ENCODE measurements around the gene TLE6.

The TLE6 gene

GRCh38 chr19:2945575-2946184 lies 31.7 kb upstream of the TLE6 start:
- no peaks in the 10 kb centered on the region for H3K9me2 ChIP-seq (replicated peaks; ENCODE audit: insufficient read depth, low read length)
- no peaks in the 10 kb centered on the region for H3K36me3 ChIP-seq (replicated peaks; ENCODE audit: insufficient read depth, low read length)
- H3K27me3 ChIP-seq (replicated peaks; ENCODE audit: insufficient read depth, low read length), result peaks cover 94% of the 10 kb centered on the region
- H3K4me2 ChIP-seq (ENCODE audit: low read depth, low read length), result no peak overlapping the region
- H3K27ac ChIP-seq (ENCODE audit: low read length), result no peak overlapping the region
- H3F3A ChIP-seq (ENCODE audit: insufficient read depth, low read length), result no peaks in the 10 kb centered on the region
- TF ChIP-seq CTCF (IDR thresholded peaks at IDR 0.05; ENCODE audit: low read length), result no peak
- TF ChIP-seq EZH2 (optimal IDR thresholded peaks at IDR 0.05; ENCODE audit: low read depth, low read length), result no peak
- TF ChIP-seq EZH2phosphoT487 (IDR thresholded peaks at IDR 0.05; ENCODE audit: low read length), result no peak
- no peaks in the 10 kb centered on the region for H3K4me1 ChIP-seq (ENCODE audit: low read length)
- no peak overlapping the region for H3K9ac ChIP-seq (ENCODE audit: low read length)
- DNase-seq, result no peak
- no peaks in the 10 kb centered on the region for H4K20me1 ChIP-seq (ENCODE audit: insufficient read depth, low read length)
- H2AFZ ChIP-seq (ENCODE audit: low read length), result no peak overlapping the region
- H3K79me2 ChIP-seq (ENCODE audit: low read length), result no peaks in the 10 kb centered on the region
- no peak overlapping the region for H3K4me3 ChIP-seq (ENCODE audit: low read length)
- H3K9me3 ChIP-seq (replicated peaks; ENCODE audit: insufficient read depth, low read length), result no peaks in the 10 kb centered on the region

- Histone ChIP-seq H3K27me3 (replicated peaks; ENCODE audit: insufficient read depth, low read length) (peaks cover 75% of the 10 kb centered on the region), H3K27ac (ENCODE audit: low read length) (no peak overlapping the region), H3K4me3 (ENCODE audit: low read length) (peak overlapping the region; percentile 62), H3K9ac (ENCODE audit: low read length) (peak overlapping the region; percentile 5; the same call in 1 of the 2 replicates), H3K4me1 (ENCODE audit: low read length) (0 out of 2 replicates have a peak, but pooled peaks cover 2% of the 10 kb centered on the region), H3K36me3 (replicated peaks; ENCODE audit: insufficient read depth, low read length) (no peaks in the 10 kb centered on the region), H3K9me3 (replicated peaks; ENCODE audit: insufficient read depth, low read length) (no peaks in the 10 kb centered on the region), H2AFZ (ENCODE audit: low read length) (peak overlapping the region; percentile 77), H3K4me2 (ENCODE audit: low read depth, low read length) (peak overlapping the region; percentile 58), H4K20me1 (ENCODE audit: insufficient read depth, low read length) (no peaks in the 10 kb centered on the region), H3K79me2 (ENCODE audit: low read length) (no peaks in the 10 kb centered on the region), H3K9me2 (replicated peaks; ENCODE audit: insufficient read depth, low read length) (no peaks in the 10 kb centered on the region), H3F3A (ENCODE audit: insufficient read depth, low read length) (no peaks in the 10 kb centered on the region)
- no peak for TF ChIP-seq EZH2 (optimal IDR thresholded peaks at IDR 0.05; ENCODE audit: low read depth, low read length)
- TF ChIP-seq CTCF (IDR thresholded peaks at IDR 0.05; ENCODE audit: low read length), result no peak
- no peak for TF ChIP-seq EZH2phosphoT487 (IDR thresholded peaks at IDR 0.05; ENCODE audit: low read length)
- no peak for DNase-seq
Measured at GRCh38 chr19:2949939-2950285, 27.5 kb upstream of the TLE6 start.

- H3K4me2 ChIP-seq (ENCODE audit: low read depth, low read length), result peak overlapping the region; percentile 58
- H3K4me1 ChIP-seq (ENCODE audit: low read length), result 0 out of 2 replicates have a peak, but pooled peaks cover 2% of the 10 kb centered on the region
- no peaks in the 10 kb centered on the region for H3K79me2 ChIP-seq (ENCODE audit: low read length)
- peak overlapping the region; percentile 62 for H3K4me3 ChIP-seq (ENCODE audit: low read length)
- H3K9me3 ChIP-seq (replicated peaks; ENCODE audit: insufficient read depth, low read length), result no peaks in the 10 kb centered on the region
- H3K27me3 ChIP-seq (replicated peaks; ENCODE audit: insufficient read depth, low read length), result peaks cover 75% of the 10 kb centered on the region
- DNase-seq, result peak; percentile 86
- peak overlapping the region; percentile 77 for H2AFZ ChIP-seq (ENCODE audit: low read length)
- no peaks in the 10 kb centered on the region for H3K36me3 ChIP-seq (replicated peaks; ENCODE audit: insufficient read depth, low read length)
- H4K20me1 ChIP-seq (ENCODE audit: insufficient read depth, low read length), result no peaks in the 10 kb centered on the region
- no peak for TF ChIP-seq EZH2phosphoT487 (IDR thresholded peaks at IDR 0.05; ENCODE audit: low read length)
- no peak overlapping the region for H3K27ac ChIP-seq (ENCODE audit: low read length)
- H3K9me2 ChIP-seq (replicated peaks; ENCODE audit: insufficient read depth, low read length), result no peaks in the 10 kb centered on the region
- no peaks in the 10 kb centered on the region for H3F3A ChIP-seq (ENCODE audit: insufficient read depth, low read length)
- peak overlapping the region; percentile 5; the same call in 1 of the 2 replicates for H3K9ac ChIP-seq (ENCODE audit: low read length)
Measured at GRCh38 chr19:2950286-2951124, 26.9 kb upstream of the TLE6 start.
